Type B pancreatic cell (in vitro differentiated cells): ENCODE measurements around the gene GOLGA6C. TPM values are rescaled to one million over a fixed set of nuclear protein-coding genes. Genes with fewer than 3 reads are reported as not detected.
"Not testable (repeated sequence)": the region's sequence is repeated elsewhere in the genome, so short reads cannot be mapped to it uniquely, and the experiment has no call there.

ENCODE experiments used
- DNase-seq: peaks from one replicate; pipeline ENCODE4 v3.0.0; 2021; ENCODE audit warnings: mixed read lengths; ENCODE audit not compliant: unreplicated experiment; ENCODE audit errors: extremely low spot score
- H3K27ac Mint-ChIP-seq: 2 replicates; pipeline ENCODE4 v1.8.0; 2021; ENCODE audit warnings: mild to moderate bottlenecking, mixed read lengths
- H3K27me3 Mint-ChIP-seq: 2 replicates; pipeline ENCODE4 v1.8.0; 2021; ENCODE audit warnings: mixed read lengths
- H3K36me3 Mint-ChIP-seq: 2 replicates; pipeline ENCODE4 v1.8.0; 2021; ENCODE audit warnings: mixed read lengths
- H3K4me1 Mint-ChIP-seq: one replicate; pipeline ENCODE4 v1.8.0; 2021; ENCODE audit warnings: mixed read lengths; ENCODE audit not compliant: unreplicated experiment
- H3K4me3 Mint-ChIP-seq: 2 replicates; pipeline ENCODE4 v1.8.0; 2021; ENCODE audit warnings: mild to moderate bottlenecking, mixed read lengths
- H3K9me3 Mint-ChIP-seq: 2 replicates; pipeline ENCODE4 v1.8.0; 2021; ENCODE audit warnings: mixed read lengths
- CTCF ChIP-seq: fragments of 200-600 bp; sonication (generic); conservative IDR thresholded peaks from 2 replicates; pipeline ENCODE4 v1.5.0; 2021; ENCODE audit warnings: antibody characterized with exemption, mild to moderate bottlenecking
- total RNA-seq: library from RNA; stranded (reverse); gene quantifications from 2 replicates; pipeline ENCODE4 v1.2.1, GENCODE V29; 2021; ENCODE audit warnings: low replicate concordance

GOLGA6C gene
- total RNA-seq, 1 donor from 2014 or later, result not detected

- Mint-ChIP-seq H3K27me3 (peaks cover 11% of the 10 kb centered on the region), H3K4me1 (no peaks in the 10 kb centered on the region), H3K9me3 (no peaks in the 10 kb centered on the region), H3K36me3 (no peaks in the 10 kb centered on the region), H3K4me3 (no peak overlapping the region), H3K27ac (no peak overlapping the region)
- no peak for DNase-seq
- no peak for TF ChIP-seq CTCF
Observed at GRCh38 chr15:75235051-75235673, 23.0 kb upstream of the GOLGA6C start.

- TF ChIP-seq CTCF, result no peak
- H3K27ac Mint-ChIP-seq, result no peak overlapping the region
Observed at GRCh38 chr15:75235760-75236729, 22.1 kb upstream of the GOLGA6C start.

GRCh38 chr15:75237316-75237982 lies 20.7 kb upstream of the GOLGA6C start:
- no peak overlapping the region for H3K4me3 Mint-ChIP-seq
- no peak for TF ChIP-seq CTCF
- no peak overlapping the region for H3K27ac Mint-ChIP-seq
- H3K27me3 Mint-ChIP-seq, result peaks cover 8% of the 10 kb centered on the region
- peak; percentile 63 for DNase-seq
- no peaks in the 10 kb centered on the region for H3K36me3 Mint-ChIP-seq
- no peaks in the 10 kb centered on the region for H3K9me3 Mint-ChIP-seq
- H3K4me1 Mint-ChIP-seq, result no peaks in the 10 kb centered on the region

More at GRCh38 chr15:75235760-75236729, 22.1 kb upstream of the GOLGA6C start:
- Mint-ChIP-seq H3K9me3 (no peaks in the 10 kb centered on the region), H3K27me3 (peaks cover 15% of the 10 kb centered on the region), H3K4me3 (no peak overlapping the region), H3K36me3 (no peaks in the 10 kb centered on the region), H3K4me1 (no peaks in the 10 kb centered on the region)
- DNase-seq, result no peak

- Mint-ChIP-seq H3K4me3 (no peak overlapping the region), H3K27me3 (peaks cover 8% of the 10 kb centered on the region), H3K9me3 (no peaks in the 10 kb centered on the region), H3K27ac (no peak overlapping the region), H3K4me1 (no peaks in the 10 kb centered on the region), H3K36me3 (no peaks in the 10 kb centered on the region)
- TF ChIP-seq CTCF, result no peak
- DNase-seq, result no peak
Observed at GRCh38 chr15:75238150-75238549, 20.0 kb upstream of the GOLGA6C start.

GRCh38 chr15:75245741-75246140 lies 12.4 kb upstream of the GOLGA6C start:
- DNase-seq, H3K36me3 Mint-ChIP-seq: not testable (repeated sequence)
- H3K27me3 Mint-ChIP-seq, result peaks cover 35% of the 10 kb centered on the region

GRCh38 chr15:75248991-75249390 lies 9.1 kb upstream of the GOLGA6C start:
- peaks cover 53% of the 10 kb centered on the region for H3K27me3 Mint-ChIP-seq
- H3K9me3 Mint-ChIP-seq, H3K4me1 Mint-ChIP-seq, DNase-seq, H3K36me3 Mint-ChIP-seq, H3K27ac Mint-ChIP-seq, H3K4me3 Mint-ChIP-seq: not testable (repeated sequence)

More at GRCh38 chr15:75245741-75246140, 12.4 kb upstream of the GOLGA6C start:
- H3K27ac Mint-ChIP-seq, H3K4me3 Mint-ChIP-seq, H3K9me3 Mint-ChIP-seq, H3K4me1 Mint-ChIP-seq: not testable (repeated sequence)
